HCT116 (cell line): ENCODE data around the gene RCAN3. TPM values are rescaled to one million over a fixed set of nuclear protein-coding genes. Genes with fewer than 3 reads are reported as not detected.

Source experiments
- ATAC-seq: fragments of 200-7000 bp; cut with Tn5 transposase; 2 replicates; pipeline ENCODE4 v1.9.1; 2020; ENCODE audit warnings: mild to moderate bottlenecking, moderate library complexity
- BruUV-seq: library from RNA; stranded (reverse); fragments of 400-500 nt; replicated peaks from 2 replicates; lab custom pipeline; 2021; lab: Mats Ljungman, UMichigan
- CTCF ChIA-PET: fragments of 300-600 bp; sonication (Branson Sonifier 250); formaldehyde crosslinking; loops from one replicate; lab custom pipeline; 2021; ENCODE audit warnings: antibody characterized with exemption; lab: Charles Lee
- POLR2A ChIA-PET: fragments of 300-600, 350-600 bp; sonication (Branson Sonifier 250); formaldehyde crosslinking; loops from one replicate; lab custom pipeline; 2021; ENCODE audit warnings: antibody characterized with exemption; lab: Charles Lee
- RAD21 ChIA-PET, 2 experiments: fragments of 300-600 bp; sonication (Branson Sonifier 250); formaldehyde crosslinking; loops; one replicate each; lab custom pipeline; 2023; ENCODE audit warnings: low total read pairs in 2 of 2; ENCODE audit not compliant: uncharacterized antibody in 2 of 2, unreplicated experiment in 2 of 2, low non-redundant PET in 1 of 2; lab: Charles Lee
- DNase-seq: peaks from one replicate; pipeline ENCODE4 v3.0.0-alpha.2; 2010; ENCODE audit warnings: low read depth, low spot score
- H2AFZ ChIP-seq: fragments of 200-600 bp; shearing (Covaris generic), sonication (generic); 2 replicates; pipeline ENCODE4 v1.6.1; 2017; ENCODE audit warnings: low read depth, mixed run types, mixed read lengths, antibody characterized with exemption, low read length; ENCODE audit not compliant: poor library complexity, severe bottlenecking
- H3K27ac ChIP-seq: 2 replicates; pipeline ENCODE4 v1.5.1; 2012; ENCODE audit warnings: low read depth, low read length
- H3K27me3 ChIP-seq: fragments of 200-600 bp; sonication (generic); 2 replicates; pipeline ENCODE4 v1.6.1; 2016; ENCODE audit warnings: mixed run types, low read length, mixed read lengths; ENCODE audit not compliant: insufficient read depth
- H3K36me3 ChIP-seq, 2 experiments: fragments of 200-500 bp in 1 of 2; fragments of 200-600 bp in 1 of 2; sonication (Bioruptor generic) in 1 of 2; sonication (generic) in 1 of 2; 2 replicates each; pipeline versions ENCODE4 v1.5.1 to v1.6.1; 2014 to 2016; ENCODE audit warnings: low read length in 2 of 2, inconsistent platforms in 1 of 2, mixed read lengths in 1 of 2, mixed run types in 1 of 2; ENCODE audit not compliant: insufficient read depth in 2 of 2, control insufficient read depth in 1 of 2
- H3K4me1 ChIP-seq, 2 experiments: fragments of 200-600 bp in 1 of 2; sonication (generic) in 1 of 2; 2 replicates each; pipeline versions ENCODE4 v1.5.1 to v1.6.1; 2012 to 2017; ENCODE audit warnings: low read length in 2 of 2, inconsistent platforms in 1 of 2, mild to moderate bottlenecking in 1 of 2, mixed read lengths in 1 of 2, mixed run types in 1 of 2, moderate library complexity in 1 of 2; ENCODE audit not compliant: insufficient read depth in 2 of 2, control insufficient read depth in 1 of 2
- H3K4me2 ChIP-seq: fragments of 200-600 bp; sonication (generic); 2 replicates; pipeline ENCODE4 v1.6.1; 2017; ENCODE audit warnings: mixed run types, low read length, mixed read lengths
- H3K4me3 ChIP-seq, 2 experiments: fragments of 200-600 bp in 1 of 2; sonication (generic) in 1 of 2; replicated peaks in 1 of 2; 2 replicates each; pipeline ENCODE4 v1.5.1; 2011 to 2016; ENCODE audit warnings: low read length in 2 of 2, control low read depth in 1 of 2, low read depth in 1 of 2, mild to moderate bottlenecking in 1 of 2, mixed read lengths in 1 of 2, mixed run types in 1 of 2
- H3K79me2 ChIP-seq: fragments of 200-600 bp; sonication (generic); 2 replicates; pipeline ENCODE4 v1.6.1; 2017; ENCODE audit warnings: mild to moderate bottlenecking, mixed run types, low read length, moderate library complexity, mixed read lengths; ENCODE audit not compliant: insufficient read depth
- H3K9ac ChIP-seq: fragments of 200-600 bp; sonication (generic); 2 replicates; pipeline ENCODE4 v1.6.1; 2016; ENCODE audit warnings: low read length, mixed read lengths
- H3K9me2 ChIP-seq: fragments of 200-600 bp; sonication (generic), shearing (Covaris generic); 2 replicates; pipeline ENCODE4 v1.6.1; 2017; ENCODE audit warnings: mixed run types, mild to moderate bottlenecking, moderate library complexity; ENCODE audit not compliant: insufficient read depth
- H3K9me3 ChIP-seq, 2 experiments: fragments of 200-500 bp in 1 of 2; fragments of 200-600 bp in 1 of 2; sonication (Bioruptor generic) in 1 of 2; sonication (generic) in 1 of 2; 2 replicates each; pipeline ENCODE4 v1.6.1; 2014 to 2017; ENCODE audit warnings: low read length in 2 of 2, mixed read lengths in 2 of 2, inconsistent platforms in 1 of 2, low read depth in 1 of 2, mild to moderate bottlenecking in 1 of 2, mixed run types in 1 of 2, moderate library complexity in 1 of 2; ENCODE audit not compliant: control insufficient read depth in 1 of 2, insufficient read depth in 1 of 2
- H4K20me1 ChIP-seq: fragments of 200-600 bp; sonication (generic), shearing (Covaris generic); 2 replicates; pipeline ENCODE4 v1.6.1; 2017; ENCODE audit warnings: mixed run types, mild to moderate bottlenecking, moderate library complexity; ENCODE audit not compliant: insufficient read depth
- CBX3 ChIP-seq: IDR thresholded peaks from 2 replicates; pipeline ENCODE4 v1.6.1; 2012; ENCODE audit warnings: low read depth
- CEBPB ChIP-seq: IDR thresholded peaks from 2 replicates; pipeline ENCODE4 v1.6.1; 2012; ENCODE audit warnings: low read depth
- CTCF ChIP-seq, 3 experiments: fragments of 200-600 bp in 1 of 3; sonication (generic) in 1 of 3; IDR thresholded peaks in 2 of 3; conservative IDR thresholded peaks in 1 of 3; 2 replicates each; pipeline ENCODE4 v1.5.1; 2012 to 2017; ENCODE audit warnings: low read depth in 2 of 3, low read length in 2 of 3, antibody characterized with exemption in 1 of 3, borderline replicate concordance in 1 of 3, control low read depth in 1 of 3, mild to moderate bottlenecking in 1 of 3, mixed read lengths in 1 of 3, mixed run types in 1 of 3, moderate library complexity in 1 of 3; ENCODE audit not compliant: insufficient read depth in 1 of 3
- EZH2 ChIP-seq: fragments of 200-600 bp; sonication (generic); IDR thresholded peaks from 2 replicates; pipeline ENCODE4 v1.6.1; 2017; ENCODE audit warnings: antibody characterized with exemption, mixed run types
- FOSL1 ChIP-seq: IDR thresholded peaks from 2 replicates; pipeline ENCODE4 v1.6.1; 2012; ENCODE audit warnings: low read depth
- JUND ChIP-seq: IDR thresholded peaks from 2 replicates; pipeline ENCODE4 v1.6.1; 2012
- MAX ChIP-seq: IDR thresholded peaks from 2 replicates; pipeline ENCODE4 v1.6.1; 2012
- POLR2A ChIP-seq: IDR thresholded peaks from 2 replicates; pipeline ENCODE4 v1.7.0; 2011; ENCODE audit warnings: borderline replicate concordance; ENCODE audit not compliant: insufficient read depth, insufficient read length; ENCODE audit errors: extremely low read depth
- POLR2AphosphoS5 ChIP-seq: IDR thresholded peaks from 2 replicates; pipeline ENCODE4 v1.6.1; 2011; ENCODE audit warnings: mild to moderate bottlenecking, low read depth, low read length, moderate library complexity
- RAD21 ChIP-seq: IDR thresholded peaks from 2 replicates; pipeline ENCODE4 v1.6.1; 2012; ENCODE audit warnings: low read depth, mild to moderate bottlenecking
- YY1 ChIP-seq: IDR thresholded peaks from 2 replicates; pipeline ENCODE4 v1.6.1; 2011; ENCODE audit warnings: low read length, low read depth, moderate library complexity, mild to moderate bottlenecking; ENCODE audit not compliant: insufficient replicate concordance; ENCODE audit errors: extremely low read depth
- intact Hi-C: fragments of 100-400 bp; cut with micrococcal nuclease; formaldehyde crosslinking; loops from 2 replicates; pipeline ENCODE4 v1.10.0; 2022
- total RNA-seq: library from RNA; stranded (reverse); gene quantifications from one replicate; pipeline ENCODE4 v1.2.1, GENCODE V29; 2021; ENCODE audit not compliant: unreplicated experiment
- TF ChIP-seq, protein P1 (sequence below): IDR thresholded peaks from 2 replicates; pipeline ENCODE4 v1.6.1; 2012; ENCODE audit warnings: low read depth

RCAN3 gene
- total RNA-seq, 1 experiment from 2014 or later = 13.3 TPM

DNA sequence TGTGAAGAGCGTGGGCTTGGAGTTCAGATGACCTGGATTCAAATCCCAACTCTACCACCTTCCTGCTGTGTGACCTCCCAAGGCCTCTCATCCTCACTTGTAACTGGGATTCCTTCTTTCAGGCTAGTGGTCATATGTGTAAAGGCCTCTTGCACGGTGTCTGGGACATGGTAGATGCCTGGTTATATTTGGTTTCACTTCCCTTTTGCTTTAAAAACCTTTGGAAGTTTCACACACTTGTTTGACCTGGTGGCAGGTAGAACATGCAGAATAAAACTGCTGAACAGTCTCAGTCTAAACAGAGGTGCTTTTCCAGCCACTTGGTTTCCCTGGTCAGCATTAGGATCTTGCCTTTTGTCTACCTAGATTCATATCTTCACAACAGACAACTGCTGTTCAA is 37.0 kb upstream of the RCAN3 start:
- Histone ChIP-seq H3K4me3 (no peak overlapping the region), H3K4me2 (no peak overlapping the region), H3K27me3 (no peaks in the 10 kb centered on the region), H3K27ac (no peak overlapping the region), H2AFZ (no peak overlapping the region), H3K4me1 (peaks cover 0 to 8% of the 10 kb centered on the region in 2 experiments; a peak in 2 of 4 replicates), H3K9me2 (no peaks in the 10 kb centered on the region), H3K36me3 (no peaks in the 10 kb centered on the region), H4K20me1 (no peaks in the 10 kb centered on the region), H3K79me2 (no peaks in the 10 kb centered on the region), H3K9me3 (no peaks in the 10 kb centered on the region), H3K9ac (no peak overlapping the region)
- no peak for ATAC-seq
- intact Hi-C loops = no loop called here
- no TSS peak for BruUV-seq
- no peak for DNase-seq
- RAD21 ChIA-PET = no interaction called here
- CTCF ChIA-PET = no interaction called here
- TF ChIP-seq EZH2 (no peak), CBX3 (no peak), RAD21 (no peak), POLR2AphosphoS5 (no peak), MAX (no peak), CEBPB (no peak)
- POLR2A ChIA-PET = no interaction called here

DNA sequence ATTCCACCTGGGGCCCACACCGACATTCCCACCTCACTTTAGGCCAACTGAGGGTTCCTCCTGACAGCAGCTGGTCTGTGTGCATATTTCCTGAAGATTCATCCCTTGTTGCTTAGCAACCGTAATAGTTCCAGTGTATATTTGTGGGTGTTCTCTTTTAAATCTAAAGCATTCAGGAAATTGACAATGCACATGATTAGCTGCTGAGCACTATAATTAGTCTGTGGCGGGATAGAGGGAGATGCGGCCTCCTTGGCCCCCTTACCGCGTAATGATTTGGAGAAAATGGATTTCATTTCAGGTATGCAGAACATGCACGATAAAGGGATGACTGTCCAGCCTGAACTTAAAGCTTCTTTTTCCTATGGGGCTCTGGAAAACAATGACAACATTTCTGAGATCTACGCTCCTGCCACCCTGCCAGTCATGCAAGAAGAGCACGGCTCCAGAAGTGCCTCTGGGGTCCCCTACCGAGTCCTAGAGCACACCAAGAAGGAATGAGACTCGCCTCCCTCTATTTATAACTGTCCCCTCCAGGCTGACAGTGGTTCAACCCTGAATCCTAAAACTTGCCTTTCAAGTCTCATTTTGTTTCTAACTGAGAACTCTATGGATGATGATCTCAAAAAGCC is 33.8 kb upstream of the RCAN3 start:
- Histone ChIP-seq H3K9ac (no peak overlapping the region), H3K27me3 (no peaks in the 10 kb centered on the region), H3K9me2 (no peaks in the 10 kb centered on the region), H3K79me2 (no peaks in the 10 kb centered on the region), H3K9me3 (no peaks in the 10 kb centered on the region), H2AFZ (no peak overlapping the region), H3K4me3 (no peak overlapping the region), H3K4me1 (no peaks in the 10 kb centered on the region), H3K4me2 (no peak overlapping the region), H4K20me1 (no peaks in the 10 kb centered on the region), H3K27ac (no peak overlapping the region), H3K36me3 (no peaks in the 10 kb centered on the region)
- ChIA-PET RAD21 (no interaction called here), POLR2A (no interaction called here), CTCF (no interaction called here)
- DNase-seq (no peak), ATAC-seq (no peak)
- BruUV-seq = no TSS peak
- intact Hi-C loops = no loop called here
- TF ChIP-seq, protein P1, sequence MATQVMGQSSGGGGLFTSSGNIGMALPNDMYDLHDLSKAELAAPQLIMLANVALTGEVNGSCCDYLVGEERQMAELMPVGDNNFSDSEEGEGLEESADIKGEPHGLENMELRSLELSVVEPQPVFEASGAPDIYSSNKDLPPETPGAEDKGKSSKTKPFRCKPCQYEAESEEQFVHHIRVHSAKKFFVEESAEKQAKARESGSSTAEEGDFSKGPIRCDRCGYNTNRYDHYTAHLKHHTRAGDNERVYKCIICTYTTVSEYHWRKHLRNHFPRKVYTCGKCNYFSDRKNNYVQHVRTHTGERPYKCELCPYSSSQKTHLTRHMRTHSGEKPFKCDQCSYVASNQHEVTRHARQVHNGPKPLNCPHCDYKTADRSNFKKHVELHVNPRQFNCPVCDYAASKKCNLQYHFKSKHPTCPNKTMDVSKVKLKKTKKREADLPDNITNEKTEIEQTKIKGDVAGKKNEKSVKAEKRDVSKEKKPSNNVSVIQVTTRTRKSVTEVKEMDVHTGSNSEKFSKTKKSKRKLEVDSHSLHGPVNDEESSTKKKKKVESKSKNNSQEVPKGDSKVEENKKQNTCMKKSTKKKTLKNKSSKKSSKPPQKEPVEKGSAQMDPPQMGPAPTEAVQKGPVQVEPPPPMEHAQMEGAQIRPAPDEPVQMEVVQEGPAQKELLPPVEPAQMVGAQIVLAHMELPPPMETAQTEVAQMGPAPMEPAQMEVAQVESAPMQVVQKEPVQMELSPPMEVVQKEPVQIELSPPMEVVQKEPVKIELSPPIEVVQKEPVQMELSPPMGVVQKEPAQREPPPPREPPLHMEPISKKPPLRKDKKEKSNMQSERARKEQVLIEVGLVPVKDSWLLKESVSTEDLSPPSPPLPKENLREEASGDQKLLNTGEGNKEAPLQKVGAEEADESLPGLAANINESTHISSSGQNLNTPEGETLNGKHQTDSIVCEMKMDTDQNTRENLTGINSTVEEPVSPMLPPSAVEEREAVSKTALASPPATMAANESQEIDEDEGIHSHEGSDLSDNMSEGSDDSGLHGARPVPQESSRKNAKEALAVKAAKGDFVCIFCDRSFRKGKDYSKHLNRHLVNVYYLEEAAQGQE = no peak
- TF ChIP-seq FOSL1 (no peak), YY1 (no peak), EZH2 (no peak), CTCF (IDR thresholded peaks at IDR 0.05 in 2 of 3, conservative IDR thresholded peaks at IDR 0.05 in 1 of 3; ENCODE audit: borderline replicate concordance in 1 of 3, insufficient read depth in 1 of 3, low read depth in 2 of 3, low read length in 2 of 3) (no peak), CEBPB (no peak), POLR2A (no peak), JUND (no peak)
